NCI-H1930 (cell line): ENCODE results near the gene MYO1D.
"Not testable (repeated sequence)": the region's sequence is repeated elsewhere in the genome, so short reads cannot be mapped to it uniquely, and the experiment has no call there.

Experiments
- DNase-seq, 2 experiments: peaks; one replicate each; lab custom pipeline; 2025; lab: John Stamatoyannopoulos, UW

Gene MYO1D

DNA sequence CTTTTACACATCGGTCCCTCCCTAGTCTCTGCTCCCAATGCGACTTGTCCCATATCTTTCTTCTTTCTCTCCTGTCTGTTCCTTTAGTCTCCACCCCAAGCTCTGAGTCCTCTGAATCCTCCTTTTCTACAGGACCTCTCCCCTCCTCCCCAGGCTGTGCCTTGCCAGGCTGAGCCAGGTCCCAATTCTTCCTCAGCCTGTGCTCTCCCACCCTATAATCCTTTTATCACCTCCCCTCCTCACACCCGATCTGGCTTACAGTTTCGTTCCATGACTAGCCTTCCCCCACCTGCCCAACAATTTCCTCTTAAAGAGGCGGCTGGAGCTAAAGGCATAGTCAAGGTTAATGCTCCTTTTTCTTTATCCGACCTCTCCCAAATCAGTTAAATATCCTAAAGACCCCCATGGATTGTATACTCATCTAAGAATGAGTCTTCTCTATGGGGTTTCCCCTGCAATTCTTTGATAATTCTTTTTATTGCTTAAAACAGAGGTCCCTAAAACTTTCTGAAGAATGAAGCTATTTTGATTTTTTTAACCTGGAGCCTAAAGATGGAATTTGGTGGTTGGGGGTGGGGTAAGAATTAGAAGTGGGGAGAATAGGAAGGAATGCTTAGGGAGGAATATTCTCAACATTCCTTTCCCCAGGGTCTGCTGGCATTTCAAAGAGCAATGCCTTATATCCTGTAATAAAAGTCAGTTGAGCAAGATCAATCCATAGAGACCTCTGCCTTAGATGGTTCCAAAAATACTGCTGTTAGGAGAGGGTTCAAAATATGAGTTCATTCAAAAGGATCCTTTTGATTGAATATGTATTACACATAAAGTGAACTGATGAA lies 102.8 kb downstream of the MYO1D start:
- no peak for DNase-seq

- DNase-seq: no peak
Measured at GRCh38 chr17:32772453-32773025, 104.4 kb downstream of the MYO1D start.

- DNase-seq: no peak
Measured at GRCh38 chr17:32771396-32771795, 105.5 kb downstream of the MYO1D start.

DNA sequence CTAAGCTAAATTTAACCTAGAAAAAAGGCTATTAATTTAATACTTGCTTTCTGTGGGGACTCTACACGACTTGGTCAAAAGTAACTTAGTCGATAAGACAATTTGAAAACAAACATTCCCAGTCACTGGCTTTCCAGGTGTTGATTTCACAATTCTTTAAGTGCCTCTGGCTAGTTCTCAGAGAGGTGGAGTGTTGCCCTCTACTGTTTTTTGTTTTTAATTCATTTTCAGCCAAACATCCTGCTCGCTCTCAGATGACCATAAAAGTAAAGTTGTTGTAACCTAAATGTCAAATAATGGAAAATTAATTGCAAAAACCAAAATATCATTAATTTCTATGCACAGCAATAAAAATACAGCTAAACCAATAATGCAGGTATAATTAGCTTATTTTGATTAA lies 107.1 kb downstream of the MYO1D start:
- no peak for DNase-seq

- no peak for DNase-seq
Measured at GRCh38 chr17:32763855-32764439, 113.0 kb downstream of the MYO1D start.

GRCh38 chr17:32759476-32759875 lies 117.4 kb downstream of the MYO1D start:
- no peak for DNase-seq

DNA sequence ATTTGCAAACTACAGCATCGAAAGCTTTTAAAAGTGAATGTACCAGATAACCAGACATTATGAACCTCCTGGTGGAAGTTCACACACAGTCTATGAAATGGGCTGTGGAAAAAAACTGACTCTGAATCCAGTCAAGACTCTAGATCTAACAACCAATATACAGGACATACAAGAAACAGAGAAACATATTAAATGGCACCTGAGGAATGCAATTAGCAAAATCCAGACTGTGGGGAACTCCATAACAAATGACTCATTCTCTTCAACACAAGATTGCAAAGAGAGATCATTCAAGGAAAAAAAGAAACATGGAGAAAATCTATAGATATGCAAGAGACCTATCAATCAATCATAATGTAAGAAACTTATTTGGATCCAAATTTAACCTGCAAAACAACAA lies 119.0 kb downstream of the MYO1D start:
- DNase-seq: no peak

DNA sequence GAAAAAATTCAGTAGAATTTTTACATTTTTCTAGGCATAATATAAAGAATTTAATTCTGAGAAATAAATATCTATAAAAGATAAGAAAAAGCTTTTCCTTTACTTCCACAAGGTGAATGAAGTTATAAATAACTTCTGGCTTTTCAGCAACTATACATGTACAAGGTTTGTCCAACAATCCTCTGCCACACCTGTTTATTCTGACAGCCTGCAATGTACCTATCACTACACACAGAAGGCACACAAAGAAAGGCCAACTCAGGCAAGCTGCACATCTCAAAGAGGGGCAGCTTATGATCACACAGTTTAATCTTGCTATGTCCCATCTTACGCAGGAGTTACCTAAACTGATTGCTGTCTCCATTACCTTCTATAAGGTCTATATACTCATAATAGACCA lies 120.2 kb downstream of the MYO1D start:
- no peak for DNase-seq

- DNase-seq: peak; percentile 17 to 35
Measured at GRCh38 chr17:32755045-32755805, 121.7 kb downstream of the MYO1D start.

GRCh38 chr17:32752934-32753333 lies 124.0 kb downstream of the MYO1D start:
- DNase-seq: no peak

- DNase-seq: no peak
Measured at GRCh38 chr17:32747856-32748255, 129.1 kb downstream of the MYO1D start.

DNA sequence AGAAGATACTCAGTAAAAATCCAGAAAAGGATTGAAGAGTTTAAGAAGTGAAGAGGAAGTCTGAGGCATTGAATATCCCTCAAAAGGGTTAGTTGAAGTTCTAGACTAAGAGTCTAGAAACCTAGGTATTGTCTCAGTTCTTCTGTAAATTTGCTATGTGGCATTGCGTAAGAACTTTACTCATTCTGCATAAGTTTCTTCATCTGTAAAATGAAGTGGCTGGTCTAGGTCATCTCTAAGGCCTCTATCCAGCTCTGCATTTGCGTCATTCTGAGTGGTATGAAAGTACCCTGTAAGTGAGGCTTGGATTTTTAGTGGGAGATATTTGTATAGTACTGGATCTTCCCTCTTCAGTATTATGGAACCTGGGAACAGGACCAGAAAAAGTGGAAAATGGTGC lies 130.2 kb downstream of the MYO1D start:
- DNase-seq: no peak

- DNase-seq: no peak
Measured at GRCh38 chr17:32746280-32746679, 130.6 kb downstream of the MYO1D start.

GRCh38 chr17:32742681-32743538 lies 134.0 kb downstream of the MYO1D start:
- no peak for DNase-seq

- DNase-seq: no peak
Measured at GRCh38 chr17:32741381-32741780, 135.5 kb downstream of the MYO1D start.

DNA sequence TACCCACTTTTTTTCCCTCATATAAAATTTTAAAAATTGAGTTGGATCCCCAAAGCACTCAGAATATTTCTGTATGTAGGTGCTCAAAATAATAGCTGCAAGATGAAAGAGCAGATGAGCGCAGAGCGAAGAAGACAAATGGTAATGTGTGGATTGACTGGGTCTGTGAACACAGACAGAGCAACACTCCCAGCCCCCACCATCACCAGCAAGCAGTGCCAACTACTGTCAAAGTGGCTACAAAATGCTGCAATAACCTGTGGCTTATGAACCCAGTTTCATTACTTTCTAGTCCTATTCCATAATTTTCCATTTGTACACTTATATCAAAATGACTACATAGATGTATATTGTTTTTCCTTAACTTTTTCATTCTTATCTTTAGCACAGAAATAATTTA lies 137.2 kb downstream of the MYO1D start:
- DNase-seq: no peak

DNA sequence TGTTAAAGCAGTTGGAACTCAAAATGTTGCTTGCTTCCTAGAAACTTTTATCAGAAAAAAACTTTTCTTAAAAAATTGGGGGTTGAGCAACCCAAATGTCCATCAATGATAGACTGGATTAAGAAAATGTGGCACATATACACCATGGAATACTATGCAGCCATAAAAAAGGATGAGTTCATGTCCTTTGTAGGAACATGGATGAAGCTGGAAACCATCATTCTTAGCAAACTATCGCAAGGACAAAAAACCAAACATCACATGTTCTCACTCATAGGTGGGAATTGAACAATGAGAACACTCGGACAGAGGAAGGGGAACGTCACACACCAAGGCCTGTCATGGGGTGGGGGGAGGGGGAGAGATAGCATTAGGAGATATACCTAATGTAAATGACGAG lies 137.8 kb downstream of the MYO1D start:
- not testable (repeated sequence) for DNase-seq

DNA sequence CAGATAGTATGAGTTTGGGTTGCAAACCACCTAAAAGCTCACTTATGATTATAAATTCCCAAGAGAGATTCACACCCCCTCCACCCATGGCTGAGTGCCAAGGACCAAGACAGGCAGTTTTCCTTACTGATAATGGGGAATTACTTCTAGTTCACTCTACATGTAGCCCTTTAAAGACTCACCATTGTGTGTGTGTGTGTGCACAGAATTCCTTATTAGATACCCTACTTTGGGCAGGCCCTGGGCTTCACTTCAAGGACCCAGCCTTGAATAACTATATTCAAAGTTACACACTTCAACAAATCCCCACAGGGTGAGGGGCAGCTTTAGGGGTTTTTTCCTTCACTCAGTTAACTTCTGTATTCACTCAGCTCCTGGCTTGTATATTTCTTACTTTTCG lies 143.5 kb downstream of the MYO1D start:
- DNase-seq: no peak

GRCh38 chr17:32732900-32733299 lies 144.0 kb downstream of the MYO1D start:
- no peak for DNase-seq

DNA sequence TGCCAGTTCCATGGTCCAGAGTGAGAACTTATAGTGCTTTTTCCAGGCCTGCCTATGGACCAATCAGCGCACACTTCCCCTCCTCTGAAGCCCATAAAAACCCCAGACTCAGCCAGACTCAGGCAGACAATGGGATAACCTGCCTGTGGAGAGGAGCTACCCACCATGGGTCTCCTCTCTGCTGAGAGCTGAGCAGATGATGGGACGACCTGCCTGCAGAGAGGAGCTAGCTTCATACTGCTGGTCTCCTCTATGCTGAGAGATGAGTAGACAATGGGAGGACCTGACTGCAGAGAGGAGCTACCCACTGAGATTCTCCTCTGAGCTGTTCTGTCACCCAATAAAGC lies 144.7 kb downstream of the MYO1D start:
- DNase-seq: no peak

- DNase-seq: no peak
Measured at GRCh38 chr17:32731556-32732295, 145.2 kb downstream of the MYO1D start.
